Thoracic aorta (tissue), 2 donors: ENCODE measurements around the gene NDUFB7. TPM values are rescaled to one million over a fixed set of nuclear protein-coding genes. Genes with fewer than 3 reads are reported as not detected.

Experiments used
- ATAC-seq: fragments of 150-250 bp; one replicate; pipeline ENCODE4 v1.8.0; 2017; ENCODE audit warnings: low read depth; ENCODE audit not compliant: insufficient number of reproducible peaks, low FRiP score
- DNase-seq: peaks from one replicate; pipeline ENCODE4 v3.0.0-alpha.2; 2020; ENCODE audit warnings: low spot score
- H3K27ac ChIP-seq, 2 donors: fragments of 200-600 bp; sonication (generic); 1 replicate in 1 of 2; 2 replicates in 1 of 2; pipeline ENCODE4 v1.5.1; 2016; ENCODE audit warnings: mild to moderate bottlenecking in 2 of 2, moderate library complexity in 2 of 2
- H3K27me3 ChIP-seq: fragments of 200-600 bp; sonication (generic); replicated peaks from 2 replicates; pipeline ENCODE4 v1.6.0; 2016; ENCODE audit warnings: mild to moderate bottlenecking; ENCODE audit not compliant: insufficient read depth
- H3K36me3 ChIP-seq: fragments of 200-600 bp; sonication (generic); one replicate; pipeline ENCODE4 v1.5.1; 2016
- H3K4me1 ChIP-seq, 2 donors: fragments of 200-600 bp; sonication (generic); 1 replicate in 1 of 2; 2 replicates in 1 of 2; pipeline versions ENCODE4 v1.5.1 to v1.6.0; 2016; ENCODE audit warnings: low read depth in 2 of 2, mild to moderate bottlenecking in 1 of 2; ENCODE audit not compliant: control insufficient read depth in 1 of 2
- H3K4me3 ChIP-seq: fragments of 200-600 bp; sonication (generic); 2 replicates; pipeline ENCODE4 v1.5.1; 2016; ENCODE audit warnings: mild to moderate bottlenecking
- H3K9me3 ChIP-seq: fragments of 200-600 bp; sonication (generic); 2 replicates; pipeline ENCODE4 v1.5.1; 2016
- CTCF ChIP-seq: fragments of 200-600 bp; sonication (generic); IDR thresholded peaks from one replicate; pipeline ENCODE4 v1.5.1; 2019; ENCODE audit warnings: antibody characterized with exemption
- total RNA-seq, 2 donors: library from RNA; depleted of rRNA; stranded (reverse); fragments of >200 nt; gene quantifications; one replicate each; pipeline versions ENCODE4 v1.1.0 to v1.2.3, GENCODE V29; 2016

NDUFB7 gene
- total RNA-seq, 2 donors from 2014 or later, result 179 to 251 TPM

GRCh38 chr19:14560776-14561108, 11.1 kb downstream of the NDUFB7 start:
- TF ChIP-seq CTCF, result no peak
- no peak overlapping the region for H3K4me3 ChIP-seq
- ATAC-seq (no peak), DNase-seq (no peak)
- H3K4me1 ChIP-seq, result peaks cover 18 to 45% of the 10 kb centered on the region in 2 donors
- peaks cover 9% of the 10 kb centered on the region for H3K36me3 ChIP-seq
- H3K9me3 ChIP-seq, result no peaks in the 10 kb centered on the region
- H3K27me3 ChIP-seq, result no peaks in the 10 kb centered on the region
- peak overlapping the region; percentile 76 to 90 for H3K27ac ChIP-seq

GRCh38 chr19:14559916-14560775, 11.7 kb downstream of the NDUFB7 start:
- peaks cover 18 to 45% of the 10 kb centered on the region in 2 donors for H3K4me1 ChIP-seq
- DNase-seq (no peak), ATAC-seq (no peak)
- H3K4me3 ChIP-seq, result no peak overlapping the region
- TF ChIP-seq CTCF, result no peak
- H3K27me3 ChIP-seq, result no peaks in the 10 kb centered on the region
- H3K9me3 ChIP-seq, result no peaks in the 10 kb centered on the region
- H3K27ac ChIP-seq, result peak overlapping the region; percentile 76 to 90
- H3K36me3 ChIP-seq, result peaks cover 5% of the 10 kb centered on the region

- no peak for DNase-seq
- no peak overlapping the region for H3K4me3 ChIP-seq
- no peak for TF ChIP-seq CTCF
- no peaks in the 10 kb centered on the region for H3K27me3 ChIP-seq
- no peak overlapping the region for H3K27ac ChIP-seq
- ATAC-seq, result no peak
- H3K4me1 ChIP-seq, result peaks cover 18 to 45% of the 10 kb centered on the region in 2 donors
- H3K9me3 ChIP-seq, result no peaks in the 10 kb centered on the region
- H3K36me3 ChIP-seq, result no peaks in the 10 kb centered on the region
Measured at GRCh38 chr19:14558370-14559066, 13.3 kb downstream of the NDUFB7 start.

- Histone ChIP-seq H3K4me1 (peaks cover 18 to 30% of the 10 kb centered on the region in 2 donors), H3K4me3 (peak overlapping the region; percentile 50), H3K9me3 (no peaks in the 10 kb centered on the region), H3K36me3 (no peaks in the 10 kb centered on the region), H3K27me3 (no peaks in the 10 kb centered on the region), H3K27ac (peak overlapping the region in 1 of 2 donors; percentile 43)
- TF ChIP-seq CTCF, result peak; percentile 96
- DNase-seq (no peak), ATAC-seq (no peak)
Measured at GRCh38 chr19:14556662-14557188, 15.1 kb downstream of the NDUFB7 start.

- Histone ChIP-seq H3K4me3 (peak overlapping the region; percentile 50), H3K27me3 (no peaks in the 10 kb centered on the region), H3K27ac (no peak overlapping the region), H3K4me1 (peaks cover 14 to 24% of the 10 kb centered on the region in 2 donors), H3K36me3 (no peaks in the 10 kb centered on the region), H3K9me3 (no peaks in the 10 kb centered on the region)
- no peak for TF ChIP-seq CTCF
- DNase-seq, result no peak
- no peak for ATAC-seq
Measured at GRCh38 chr19:14555918-14556661, 15.8 kb downstream of the NDUFB7 start.
